ENCODE measurements around the gene IL5. TPM values are rescaled to one million over a fixed set of nuclear protein-coding genes. Genes with fewer than 3 reads are reported as not detected.

IL5 gene
- total and polyA plus RNA-seq, 2 experiments from 2014 or later = not detected

DNA sequence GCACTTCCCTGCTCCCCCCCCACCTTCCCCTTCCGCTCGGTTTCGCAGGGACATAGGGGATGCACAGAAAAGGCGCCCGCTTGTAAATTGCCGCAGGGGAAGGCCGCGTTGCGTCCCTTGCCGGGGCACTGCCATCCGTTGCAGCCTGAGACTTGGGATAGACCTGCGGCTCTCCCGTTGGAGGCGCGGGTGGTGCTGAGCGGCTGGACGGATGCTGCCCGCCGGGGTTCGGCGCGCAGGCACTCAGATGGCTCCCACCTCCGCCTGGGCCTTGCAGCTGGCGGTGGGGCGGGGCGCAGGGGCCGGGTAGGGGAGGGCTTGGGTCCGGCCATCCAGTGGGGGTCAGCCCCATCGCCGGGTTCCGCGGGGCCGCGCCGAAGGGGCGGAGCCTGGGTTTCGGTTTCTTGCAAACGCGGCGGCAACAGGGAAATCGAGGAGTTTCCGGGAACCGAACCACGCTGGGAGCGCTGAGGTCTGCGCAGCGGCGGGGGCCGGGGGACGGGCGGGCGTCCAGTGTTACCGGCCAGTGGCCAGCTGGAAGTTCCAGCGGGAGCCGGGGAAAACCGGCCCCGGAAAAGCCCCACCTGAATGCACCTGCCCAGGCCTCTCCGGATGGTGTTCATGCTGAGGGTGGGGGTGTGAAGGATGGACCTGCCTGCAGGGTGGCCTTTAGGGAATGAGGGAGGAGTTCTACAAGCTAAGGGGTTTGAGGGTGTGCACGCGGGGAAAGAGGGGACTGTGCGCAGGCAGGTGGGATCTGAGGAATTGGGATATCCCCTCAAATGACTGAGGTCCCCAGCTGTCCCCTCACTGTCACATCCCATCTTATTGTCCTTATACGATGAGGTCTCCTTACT lies 46.5 kb downstream of the IL5 start:
- Histone ChIP-seq H3K4me1 (ENCODE audit: insufficient read depth) (peaks cover 17% of the 10 kb centered on the region), H3K4me2 (peak overlapping the region; percentile 92), H3K27me3 (ENCODE audit: insufficient read depth) (peaks cover 24% of the 10 kb centered on the region), H3K79me2 (replicated peaks; ENCODE audit: insufficient read depth) (no peaks in the 10 kb centered on the region), H3K9me2 (ENCODE audit: insufficient read depth) (no peaks in the 10 kb centered on the region; the same call in 1 of the 2 replicates), H2AFZ (peak overlapping the region; percentile 98), H3K27ac (ENCODE audit: low read depth) (peak overlapping the region; percentile 79; the same call in 1 of the 2 replicates), H3F3A (replicated peaks; ENCODE audit: low read depth) (peaks cover 5% of the 10 kb centered on the region; the same call in 1 of the 2 replicates), H4K20me1 (replicated peaks; ENCODE audit: insufficient read depth) (no peaks in the 10 kb centered on the region), H3K4me3 (peak overlapping the region; percentile 97), H3K36me3 (ENCODE audit: insufficient read depth) (no peaks in the 10 kb centered on the region)
- ATAC-seq (peak; percentile 71), DNase-seq (ENCODE audit: low spot score) (peak; percentile 88)
- H3K4me1 Mint-ChIP-seq = peaks cover 13% of the 10 kb centered on the region
- TF ChIP-seq POLR2AphosphoS5 (IDR thresholded peaks at IDR 0.05; ENCODE audit: low read depth) (peak; percentile 86), CREB1 (CRISPR knock-in tag; IDR thresholded peaks at IDR 0.05; ENCODE audit: low read depth) (no peak; the same call in 1 of the 2 replicates)
- TF ChIP-seq, protein P1, sequence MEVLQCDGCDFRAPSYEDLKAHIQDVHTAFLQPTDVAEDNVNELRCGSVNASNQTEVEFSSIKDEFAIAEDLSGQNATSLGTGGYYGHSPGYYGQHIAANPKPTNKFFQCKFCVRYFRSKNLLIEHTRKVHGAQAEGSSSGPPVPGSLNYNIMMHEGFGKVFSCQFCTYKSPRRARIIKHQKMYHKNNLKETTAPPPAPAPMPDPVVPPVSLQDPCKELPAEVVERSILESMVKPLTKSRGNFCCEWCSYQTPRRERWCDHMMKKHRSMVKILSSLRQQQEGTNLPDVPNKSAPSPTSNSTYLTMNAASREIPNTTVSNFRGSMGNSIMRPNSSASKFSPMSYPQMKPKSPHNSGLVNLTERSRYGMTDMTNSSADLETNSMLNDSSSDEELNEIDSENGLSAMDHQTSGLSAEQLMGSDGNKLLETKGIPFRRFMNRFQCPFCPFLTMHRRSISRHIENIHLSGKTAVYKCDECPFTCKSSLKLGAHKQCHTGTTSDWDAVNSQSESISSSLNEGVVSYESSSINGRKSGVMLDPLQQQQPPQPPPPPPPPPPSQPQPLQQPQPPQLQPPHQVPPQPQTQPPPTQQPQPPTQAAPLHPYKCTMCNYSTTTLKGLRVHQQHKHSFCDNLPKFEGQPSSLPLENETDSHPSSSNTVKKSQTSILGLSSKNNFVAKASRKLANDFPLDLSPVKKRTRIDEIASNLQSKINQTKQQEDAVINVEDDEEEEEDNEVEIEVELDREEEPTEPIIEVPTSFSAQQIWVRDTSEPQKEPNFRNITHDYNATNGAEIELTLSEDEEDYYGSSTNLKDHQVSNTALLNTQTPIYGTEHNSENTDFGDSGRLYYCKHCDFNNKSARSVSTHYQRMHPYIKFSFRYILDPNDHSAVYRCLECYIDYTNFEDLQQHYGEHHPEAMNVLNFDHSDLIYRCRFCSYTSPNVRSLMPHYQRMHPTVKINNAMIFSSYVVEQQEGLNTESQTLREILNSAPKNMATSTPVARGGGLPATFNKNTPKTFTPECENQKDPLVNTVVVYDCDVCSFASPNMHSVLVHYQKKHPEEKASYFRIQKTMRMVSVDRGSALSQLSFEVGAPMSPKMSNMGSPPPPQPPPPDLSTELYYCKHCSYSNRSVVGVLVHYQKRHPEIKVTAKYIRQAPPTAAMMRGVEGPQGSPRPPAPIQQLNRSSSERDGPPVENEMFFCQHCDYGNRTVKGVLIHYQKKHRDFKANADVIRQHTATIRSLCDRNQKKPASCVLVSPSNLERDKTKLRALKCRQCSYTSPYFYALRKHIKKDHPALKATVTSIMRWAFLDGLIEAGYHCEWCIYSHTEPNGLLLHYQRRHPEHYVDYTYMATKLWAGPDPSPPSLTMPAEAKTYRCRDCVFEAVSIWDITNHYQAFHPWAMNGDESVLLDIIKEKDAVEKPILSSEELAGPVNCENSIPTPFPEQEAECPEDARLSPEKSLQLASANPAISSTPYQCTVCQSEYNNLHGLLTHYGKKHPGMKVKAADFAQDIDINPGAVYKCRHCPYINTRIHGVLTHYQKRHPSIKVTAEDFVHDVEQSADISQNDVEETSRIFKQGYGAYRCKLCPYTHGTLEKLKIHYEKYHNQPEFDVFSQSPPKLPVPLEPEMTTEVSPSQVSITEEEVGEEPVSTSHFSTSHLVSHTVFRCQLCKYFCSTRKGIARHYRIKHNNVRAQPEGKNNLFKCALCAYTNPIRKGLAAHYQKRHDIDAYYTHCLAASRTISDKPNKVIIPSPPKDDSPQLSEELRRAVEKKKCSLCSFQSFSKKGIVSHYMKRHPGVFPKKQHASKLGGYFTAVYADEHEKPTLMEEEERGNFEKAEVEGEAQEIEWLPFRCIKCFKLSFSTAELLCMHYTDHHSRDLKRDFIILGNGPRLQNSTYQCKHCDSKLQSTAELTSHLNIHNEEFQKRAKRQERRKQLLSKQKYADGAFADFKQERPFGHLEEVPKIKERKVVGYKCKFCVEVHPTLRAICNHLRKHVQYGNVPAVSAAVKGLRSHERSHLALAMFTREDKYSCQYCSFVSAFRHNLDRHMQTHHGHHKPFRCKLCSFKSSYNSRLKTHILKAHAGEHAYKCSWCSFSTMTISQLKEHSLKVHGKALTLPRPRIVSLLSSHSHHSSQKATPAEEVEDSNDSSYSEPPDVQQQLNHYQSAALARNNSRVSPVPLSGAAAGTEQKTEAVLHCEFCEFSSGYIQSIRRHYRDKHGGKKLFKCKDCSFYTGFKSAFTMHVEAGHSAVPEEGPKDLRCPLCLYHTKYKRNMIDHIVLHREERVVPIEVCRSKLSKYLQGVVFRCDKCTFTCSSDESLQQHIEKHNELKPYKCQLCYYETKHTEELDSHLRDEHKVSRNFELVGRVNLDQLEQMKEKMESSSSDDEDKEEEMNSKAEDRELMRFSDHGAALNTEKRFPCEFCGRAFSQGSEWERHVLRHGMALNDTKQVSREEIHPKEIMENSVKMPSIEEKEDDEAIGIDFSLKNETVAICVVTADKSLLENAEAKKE (CRISPR knock-in tag; IDR thresholded peaks at IDR 0.05) = no peak
- peak overlapping the region; percentile 88 for H3K4me3 Mint-ChIP-seq
- no peaks in the 10 kb centered on the region for H3K36me3 Mint-ChIP-seq (ENCODE audit: low read depth)
- no peaks in the 10 kb centered on the region for H3K9me3 Mint-ChIP-seq
- H3K27me3 Mint-ChIP-seq (ENCODE audit: insufficient read depth, low read depth, poor library complexity) = peaks cover 17% of the 10 kb centered on the region
- no peak overlapping the region for H3K27ac Mint-ChIP-seq

DNA sequence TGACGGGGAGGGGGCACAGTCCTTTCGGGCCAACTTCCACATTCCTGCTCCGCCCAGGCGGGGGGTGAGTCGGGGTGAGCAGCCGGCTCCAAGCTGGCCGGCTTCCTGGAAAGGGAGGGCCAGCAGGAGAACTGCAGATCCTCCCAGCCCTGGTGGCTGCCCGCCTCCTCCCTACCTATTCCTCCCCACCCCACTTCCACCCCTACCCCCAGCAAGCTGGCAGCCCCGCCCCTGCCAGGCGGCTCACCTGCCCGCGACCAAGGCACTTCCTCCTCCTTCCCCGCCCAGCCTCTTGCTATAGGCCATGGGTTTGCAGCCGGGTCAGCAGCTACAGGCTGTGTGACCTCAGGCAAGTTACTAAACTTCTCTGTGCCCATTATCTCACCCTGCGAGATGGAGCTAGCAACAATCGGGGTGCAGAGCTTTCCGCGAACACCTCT lies 47.1 kb downstream of the IL5 start:
- Histone ChIP-seq H3K79me2 (replicated peaks; ENCODE audit: insufficient read depth) (no peaks in the 10 kb centered on the region), H3K4me1 (ENCODE audit: insufficient read depth) (peaks cover 17% of the 10 kb centered on the region), H3K27me3 (ENCODE audit: insufficient read depth) (peaks cover 29% of the 10 kb centered on the region), H3K9me2 (ENCODE audit: insufficient read depth) (no peaks in the 10 kb centered on the region; the same call in 1 of the 2 replicates), H3K36me3 (ENCODE audit: insufficient read depth) (no peaks in the 10 kb centered on the region), H3K4me3 (peak overlapping the region; percentile 97), H2AFZ (peak overlapping the region; percentile 98), H3K27ac (ENCODE audit: low read depth) (peak overlapping the region; percentile 79; the same call in 1 of the 2 replicates), H3K4me2 (peak overlapping the region; percentile 92), H3F3A (replicated peaks; ENCODE audit: low read depth) (peaks cover 5% of the 10 kb centered on the region; the same call in 1 of the 2 replicates), H4K20me1 (replicated peaks; ENCODE audit: insufficient read depth) (no peaks in the 10 kb centered on the region)
- ATAC-seq (peak; percentile 67), DNase-seq (ENCODE audit: low spot score) (peak; percentile 90)
- Mint-ChIP-seq H3K4me1 (peaks cover 17% of the 10 kb centered on the region), H3K4me3 (peak overlapping the region; percentile 88), H3K9me3 (no peaks in the 10 kb centered on the region), H3K27me3 (ENCODE audit: insufficient read depth, low read depth, poor library complexity) (peaks cover 19% of the 10 kb centered on the region), H3K36me3 (ENCODE audit: low read depth) (no peaks in the 10 kb centered on the region), H3K27ac (no peak overlapping the region)
- TF ChIP-seq, protein P2, sequence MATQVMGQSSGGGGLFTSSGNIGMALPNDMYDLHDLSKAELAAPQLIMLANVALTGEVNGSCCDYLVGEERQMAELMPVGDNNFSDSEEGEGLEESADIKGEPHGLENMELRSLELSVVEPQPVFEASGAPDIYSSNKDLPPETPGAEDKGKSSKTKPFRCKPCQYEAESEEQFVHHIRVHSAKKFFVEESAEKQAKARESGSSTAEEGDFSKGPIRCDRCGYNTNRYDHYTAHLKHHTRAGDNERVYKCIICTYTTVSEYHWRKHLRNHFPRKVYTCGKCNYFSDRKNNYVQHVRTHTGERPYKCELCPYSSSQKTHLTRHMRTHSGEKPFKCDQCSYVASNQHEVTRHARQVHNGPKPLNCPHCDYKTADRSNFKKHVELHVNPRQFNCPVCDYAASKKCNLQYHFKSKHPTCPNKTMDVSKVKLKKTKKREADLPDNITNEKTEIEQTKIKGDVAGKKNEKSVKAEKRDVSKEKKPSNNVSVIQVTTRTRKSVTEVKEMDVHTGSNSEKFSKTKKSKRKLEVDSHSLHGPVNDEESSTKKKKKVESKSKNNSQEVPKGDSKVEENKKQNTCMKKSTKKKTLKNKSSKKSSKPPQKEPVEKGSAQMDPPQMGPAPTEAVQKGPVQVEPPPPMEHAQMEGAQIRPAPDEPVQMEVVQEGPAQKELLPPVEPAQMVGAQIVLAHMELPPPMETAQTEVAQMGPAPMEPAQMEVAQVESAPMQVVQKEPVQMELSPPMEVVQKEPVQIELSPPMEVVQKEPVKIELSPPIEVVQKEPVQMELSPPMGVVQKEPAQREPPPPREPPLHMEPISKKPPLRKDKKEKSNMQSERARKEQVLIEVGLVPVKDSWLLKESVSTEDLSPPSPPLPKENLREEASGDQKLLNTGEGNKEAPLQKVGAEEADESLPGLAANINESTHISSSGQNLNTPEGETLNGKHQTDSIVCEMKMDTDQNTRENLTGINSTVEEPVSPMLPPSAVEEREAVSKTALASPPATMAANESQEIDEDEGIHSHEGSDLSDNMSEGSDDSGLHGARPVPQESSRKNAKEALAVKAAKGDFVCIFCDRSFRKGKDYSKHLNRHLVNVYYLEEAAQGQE (IDR thresholded peaks at IDR 0.05; ENCODE audit: unreplicated experiment) = no peak
- no peak for TF ChIP-seq STAT1 (IDR thresholded peaks at IDR 0.05; ENCODE audit: unreplicated experiment)
- TF ChIP-seq ZNF331 (CRISPR knock-in tag; IDR thresholded peaks at IDR 0.05; ENCODE audit: low read depth) = no peak
- TF ChIP-seq NANOG (IDR thresholded peaks at IDR 0.05; ENCODE audit: borderline replicate concordance) = no peak
- TF ChIP-seq CREB1 (CRISPR knock-in tag; IDR thresholded peaks at IDR 0.05; ENCODE audit: low read depth) = no peak
- no peak for TF ChIP-seq EZH2phosphoT487 (IDR thresholded peaks at IDR 0.05; ENCODE audit: unreplicated experiment)
